LNCaP clone FGC (cell line): ENCODE measurements around the gene LPAR1.

Source experiments
- DNase-seq: peaks from one replicate; pipeline ENCODE4 v3.0.0-alpha.2; 2011; ENCODE audit warnings: low read depth
- H3K4me3 ChIP-seq: 2 replicates; pipeline ENCODE4 v1.5.1; 2011; ENCODE audit warnings: mild to moderate bottlenecking, low read depth, low read length, control low read depth
- CTCF ChIP-seq: IDR thresholded peaks from 2 replicates; pipeline ENCODE4 v1.5.1; 2012; ENCODE audit warnings: mild to moderate bottlenecking; ENCODE audit not compliant: control insufficient read depth, insufficient read depth; ENCODE audit errors: extremely low read depth

Gene LPAR1

GRCh38 chr9:110980261-110980660 is 58.0 kb downstream of the LPAR1 start:
- H3K4me3 ChIP-seq: no peak overlapping the region
- no peak for TF ChIP-seq CTCF
- no peak for DNase-seq

- DNase-seq: no peak
- no peak for TF ChIP-seq CTCF
- H3K4me3 ChIP-seq: no peak overlapping the region
Observed at GRCh38 chr9:110979636-110980035, 58.6 kb downstream of the LPAR1 start.

GRCh38 chr9:110978516-110978915 is 59.8 kb downstream of the LPAR1 start:
- DNase-seq: no peak
- TF ChIP-seq CTCF: no peak
- H3K4me3 ChIP-seq: no peak overlapping the region

- TF ChIP-seq CTCF: no peak
Observed at GRCh38 chr9:110977259-110977709, 61.0 kb downstream of the LPAR1 start.

GRCh38 chr9:110975969-110976368 is 62.3 kb downstream of the LPAR1 start:
- no peak for DNase-seq
- H3K4me3 ChIP-seq: no peak overlapping the region
- TF ChIP-seq CTCF: no peak

More at GRCh38 chr9:110977259-110977709, 61.0 kb downstream of the LPAR1 start:
- no peak for DNase-seq
- no peak overlapping the region for H3K4me3 ChIP-seq

GRCh38 chr9:110975278-110975677 is 63.0 kb downstream of the LPAR1 start:
- TF ChIP-seq CTCF: no peak
- no peak overlapping the region for H3K4me3 ChIP-seq
- DNase-seq: no peak

- DNase-seq: no peak
- no peak overlapping the region for H3K4me3 ChIP-seq
- no peak for TF ChIP-seq CTCF
Observed at GRCh38 chr9:110971705-110972104, 66.6 kb downstream of the LPAR1 start.
